MCF 10A (cell line): ENCODE data around the gene RPS16. TPM values are rescaled to one million over a fixed set of nuclear protein-coding genes. Genes with fewer than 3 reads are reported as not detected.

Source experiments
- BruUV-seq: library from RNA; stranded (reverse); fragments of 400-500 nt; replicated peaks from 2 replicates; lab custom pipeline; 2021; lab: Mats Ljungman, UMichigan
- CTCF ChIA-PET: fragments of 300-600 bp; sonication (Branson Sonifier 250); formaldehyde crosslinking; extraction: SDS; loops from one replicate; lab custom pipeline; 2021; ENCODE audit warnings: antibody characterized with exemption, inconsistent platforms; lab: Yijun Ruan, JAX
- POLR2A ChIA-PET: fragments of 300-600, 350-650 bp; sonication (Branson Sonifier 250); formaldehyde crosslinking; extraction: SDS; loops from one replicate; lab custom pipeline; 2020; ENCODE audit warnings: antibody characterized with exemption, inconsistent platforms; lab: Yijun Ruan, JAX
- DNase-seq: peaks from one replicate; pipeline ENCODE4 v3.0.0-alpha.2; 2018; ENCODE audit not compliant: unreplicated experiment
- H3K27ac Mint-ChIP-seq: one replicate; pipeline ENCODE4 v1.8.0; 2022; ENCODE audit warnings: mild to moderate bottlenecking, low read depth, mixed read lengths; ENCODE audit not compliant: unreplicated experiment
- H3K27me3 Mint-ChIP-seq: one replicate; pipeline ENCODE4 v1.8.0; 2022; ENCODE audit warnings: mixed read lengths; ENCODE audit not compliant: insufficient read depth, unreplicated experiment
- H3K36me3 Mint-ChIP-seq: one replicate; pipeline ENCODE4 v1.8.0; 2022; ENCODE audit warnings: mild to moderate bottlenecking, moderate library complexity, mixed read lengths; ENCODE audit not compliant: insufficient read depth, unreplicated experiment
- H3K4me1 Mint-ChIP-seq: one replicate; pipeline ENCODE4 v1.8.0; 2022; ENCODE audit warnings: mixed read lengths; ENCODE audit not compliant: insufficient read depth, unreplicated experiment
- H3K4me3 Mint-ChIP-seq: one replicate; pipeline ENCODE4 v1.8.0; 2022; ENCODE audit warnings: mild to moderate bottlenecking, moderate library complexity, mixed read lengths; ENCODE audit not compliant: unreplicated experiment
- H3K9me3 Mint-ChIP-seq: one replicate; pipeline ENCODE4 v1.8.0; 2022; ENCODE audit warnings: mixed read lengths; ENCODE audit not compliant: unreplicated experiment
- CTCF ChIP-seq: fragments of 200-600 bp; IDR thresholded peaks from one replicate; pipeline ENCODE4 v1.8.0; 2022; ENCODE audit warnings: antibody characterized with exemption, mild to moderate bottlenecking; ENCODE audit not compliant: unreplicated experiment
- intact Hi-C: fragments of 100-400 bp; cut with micrococcal nuclease; formaldehyde crosslinking; loops from 2 replicates; pipeline ENCODE4 v1.14.1; 2022
- total RNA-seq: library from RNA; stranded (reverse); gene quantifications from 2 replicates; pipeline ENCODE4 v1.2.3, GENCODE V29; 2022

Gene RPS16
- total RNA-seq, 1 experiment from 2014 or later, result 2,909 TPM

GRCh38 chr19:39417463-39418181 is 18.1 kb downstream of the RPS16 start:
- no peak overlapping the region for H3K4me3 Mint-ChIP-seq
- intact Hi-C loops, result no loop called here

GRCh38 chr19:39416152-39417120 is 19.3 kb downstream of the RPS16 start:
- H3K4me3 Mint-ChIP-seq, result no peak overlapping the region
- H3K4me1 Mint-ChIP-seq, result peaks cover 12% of the 10 kb centered on the region
- TF ChIP-seq CTCF, result no peak
- H3K36me3 Mint-ChIP-seq, result peaks cover 10% of the 10 kb centered on the region
- H3K27ac Mint-ChIP-seq, result no peak overlapping the region
- CTCF ChIA-PET, result interaction anchor here (0.5 to 1.7 kb wide), 6 partner anchors 9 to 233 kb away, joined by 3 to 4 read pairs (median 4); no protein-coding TSS in a partner anchor
- H3K27me3 Mint-ChIP-seq, result no peaks in the 10 kb centered on the region
- POLR2A ChIA-PET, result interaction anchor here (0.7 kb wide), 1 partner anchor 12 kb away, joined by 3 read pairs; no protein-coding TSS in a partner anchor
- DNase-seq, result no peak
- H3K9me3 Mint-ChIP-seq, result no peaks in the 10 kb centered on the region
- intact Hi-C loops, result no loop called here
- BruUV-seq, result no TSS peak

More at GRCh38 chr19:39417463-39418181, 18.1 kb downstream of the RPS16 start:
- H3K36me3 Mint-ChIP-seq, result no peaks in the 10 kb centered on the region
- H3K9me3 Mint-ChIP-seq, result no peaks in the 10 kb centered on the region
- BruUV-seq, result no TSS peak
- ChIA-PET POLR2A (interaction anchor here (0.7 kb wide), 1 partner anchor 18 kb away, joined by 3 read pairs; the partner anchor contains the start of gene RPS16), CTCF (interaction anchor here (0.6 to 1.7 kb wide), 2 partner anchors 19 to 493 kb away, joined by 3 to 4 read pairs; no protein-coding TSS in a partner anchor)
- H3K27me3 Mint-ChIP-seq, result no peaks in the 10 kb centered on the region
- H3K4me1 Mint-ChIP-seq, result peaks cover 9% of the 10 kb centered on the region
- DNase-seq, result no peak
- no peak for TF ChIP-seq CTCF
- H3K27ac Mint-ChIP-seq, result no peak overlapping the region

GRCh38 chr19:39415111-39416046 is 20.4 kb downstream of the RPS16 start:
- Mint-ChIP-seq H3K4me3 (no peak overlapping the region), H3K9me3 (no peaks in the 10 kb centered on the region), H3K36me3 (peaks cover 21% of the 10 kb centered on the region), H3K4me1 (peaks cover 22% of the 10 kb centered on the region), H3K27ac (no peak overlapping the region), H3K27me3 (no peaks in the 10 kb centered on the region)
- TF ChIP-seq CTCF, result no peak
- DNase-seq, result no peak
- POLR2A ChIA-PET, result interaction anchor here (0.7 to 2.1 kb wide), 2 partner anchors 11 to 20 kb away, joined by 3 to 11 read pairs; partner anchors contain the start of gene RPS16
- BruUV-seq, result no TSS peak
- CTCF ChIA-PET, result interaction anchor here (0.6 to 1.5 kb wide), 5 partner anchors 10 to 515 kb away, joined by 3 to 4 read pairs (median 3); no protein-coding TSS in a partner anchor
- intact Hi-C loops, result no loop called here
